Psoas muscle (tissue), 8 donors: ENCODE data around the gene TRMT13. TPM values are rescaled to one million over a fixed set of nuclear protein-coding genes. Genes with fewer than 3 reads are reported as not detected.
A peak's percentile ranks its signal among the peaks of the same experiment; 100 is the strongest.

Experiments
- ATAC-seq, 4 donors: fragments of 200-7000 bp; cut with Tn5 transposase; one replicate each; pipeline ENCODE4 v1.9.1; 2020; ENCODE audit warnings: moderate library complexity in 3 of 4, mild to moderate bottlenecking in 2 of 4
- DNase-seq, 2 donors: peaks; one replicate each; pipeline ENCODE4 v3.0.0-alpha.2; 2020
- H3K27ac ChIP-seq: fragments of 200-600 bp; one replicate; pipeline ENCODE4 v1.8.0; 2022
- H3K27me3 ChIP-seq, 3 donors: fragments of 200-600 bp in 1 of 3; one replicate each; pipeline versions ENCODE4 v1.6.1 to v1.8.0; 2013 to 2022; ENCODE audit warnings: low read length in 2 of 3, mild to moderate bottlenecking in 2 of 3, moderate library complexity in 1 of 3; ENCODE audit not compliant: insufficient read depth in 3 of 3
- H3K36me3 ChIP-seq, 2 donors: fragments of 200-600 bp in 1 of 2; one replicate each; pipeline versions ENCODE4 v1.6.1 to v1.8.0; 2013 to 2022; ENCODE audit warnings: low read depth in 1 of 2, mild to moderate bottlenecking in 1 of 2, moderate library complexity in 1 of 2; ENCODE audit not compliant: insufficient read depth in 1 of 2
- H3K4me1 ChIP-seq: fragments of 200-600 bp; one replicate; pipeline ENCODE4 v1.8.0; 2022
- H3K4me3 ChIP-seq: fragments of 200-600 bp; one replicate; pipeline ENCODE4 v1.8.0; 2022; ENCODE audit warnings: mild to moderate bottlenecking
- H3K9me3 ChIP-seq: fragments of 200-600 bp; one replicate; pipeline ENCODE4 v1.8.0; 2022
- CTCF ChIP-seq: fragments of 200-600 bp; IDR thresholded peaks from one replicate; pipeline ENCODE4 v1.8.0; 2022; ENCODE audit warnings: antibody characterized with exemption
- WGBS, 3 donors: extraction: QIAGEN DNeasy Blood & Tissue Kit; methylation state at CpG; one replicate each; pipeline versions ENCODE4 v1.1.6 to v1.1.7; 2013; 5-methylcytosine and 5-hydroxymethylcytosine counted together
- intact Hi-C, 2 donors: fragments of 100-400 bp; cut with DNase I; formaldehyde crosslinking; loops; one replicate each; pipeline versions ENCODE4 v1.11.0 to v1.14.2; 2022
- polyA plus RNA-seq, 3 donors: library from polyadenylated mRNA; stranded (reverse); fragments of 200-250 nt; gene quantifications; one replicate each; pipeline ENCODE4 v1.2.3, GENCODE V29; 2013
- total RNA-seq, 4 donors: library from RNA; stranded (reverse); fragmentation: NEBNext Ultra II Directional in 2 of 4; extraction: Animal tissue kit (Norgen Biotek cat#: 25700) in 2 of 4; gene quantifications; one replicate each; pipeline versions ENCODE4 v1.2.1 to v1.2.4, GENCODE V29; 2021 to 2023
- donor health status: healthy with polysubstance abuse.
- donor health status: DM: no; HTN: no; CAD: no; lungs with moderate emphysema.
- donor health status: Bipolar disorder and iron deficiency.
- donor health status: healthy.
- donor health status: DM: yes; HTN: yes; CAD: no.
- donor health status: DM: no; HTN: no; CAD: no.
- donor health status: DM: no; HTN: no; CAD: no.
- donor health status: DM: yes; HTN: yes; CAD: no.

The TRMT13 gene
- total and polyA plus RNA-seq, 7 donors = 4.9 to 15.2 (median 9.0) TPM

- intact Hi-C loops = no loop called here
- Histone ChIP-seq H3K27ac (no peak overlapping the region), H3K4me3 (no peak overlapping the region), H3K27me3 (no peaks in the 10 kb centered on the region), H3K36me3 (peaks cover 0 to 39% of the 10 kb centered on the region in 2 donors), H3K9me3 (no peaks in the 10 kb centered on the region), H3K4me1 (no peaks in the 10 kb centered on the region)
- TF ChIP-seq CTCF = no peak
- DNase-seq (no peak), ATAC-seq (no peak)
- WGBS, 3 donors = 76 to 86% (median 80%) methylated on average over 1 of the region's 1 CpG
Observed at GRCh38 chr1:100122177-100122576, 10.8 kb upstream of the TRMT13 start.

- H3K36me3 ChIP-seq = peaks cover 0 to 9% of the 10 kb centered on the region in 2 donors
- H3K27ac ChIP-seq = no peak overlapping the region
- no peaks in the 10 kb centered on the region for H3K27me3 ChIP-seq
- DNase-seq = no peak
- intact Hi-C loops = no loop called here
- TF ChIP-seq CTCF = no peak
- no peak overlapping the region for H3K4me3 ChIP-seq
- H3K4me1 ChIP-seq = peaks cover 7% of the 10 kb centered on the region
- no peak for ATAC-seq
- 51 to 76% (median 54%) methylated on average over 1 of the region's 1 CpG for WGBS, 3 donors
- H3K9me3 ChIP-seq = no peaks in the 10 kb centered on the region
Observed at GRCh38 chr1:100127226-100127625, 5.7 kb upstream of the TRMT13 start.

- Histone ChIP-seq H3K36me3 (no peaks in the 10 kb centered on the region), H3K4me3 (no peak overlapping the region), H3K27me3 (no peaks in the 10 kb centered on the region), H3K27ac (no peak overlapping the region), H3K9me3 (no peaks in the 10 kb centered on the region), H3K4me1 (peaks cover 26% of the 10 kb centered on the region)
- 78 to 81% (median 79%) methylated on average over 5 of the region's 5 CpGs for WGBS, 3 donors
- TF ChIP-seq CTCF = no peak
- intact Hi-C loops = loop anchor here in 1 of 2 donors (5.0 kb wide), 3 partner anchors 117 to 322 kb away; partner anchors contain the start of genes CDC14A and DBT
- DNase-seq = no peak
- no peak for ATAC-seq
Observed at GRCh38 chr1:100130552-100131077, 2.3 kb upstream of the TRMT13 start.

- DNase-seq (no peak), ATAC-seq (no peak)
- Histone ChIP-seq H3K4me3 (peak overlapping the region; percentile 92), H3K9me3 (no peaks in the 10 kb centered on the region), H3K36me3 (peaks cover 0 to 1% of the 10 kb centered on the region in 2 donors), H3K4me1 (peaks cover 30% of the 10 kb centered on the region), H3K27me3 (no peaks in the 10 kb centered on the region), H3K27ac (no peak overlapping the region)
- TF ChIP-seq CTCF = no peak
- 69 to 78% (median 76%) methylated on average over 8 of the region's 8 CpGs for WGBS, 3 donors
- intact Hi-C loops = loop anchor here in 1 of 2 donors (5.0 kb wide), 3 partner anchors 116 to 321 kb away; partner anchors contain the start of genes CDC14A and DBT
Observed at GRCh38 chr1:100131623-100132022, 1.3 kb upstream of the TRMT13 start.

GRCh38 chr1:100134872-100135271 lies 1.9 kb downstream of the TRMT13 start:
- Histone ChIP-seq H3K36me3 (peaks cover 6 to 34% of the 10 kb centered on the region in 2 donors), H3K9me3 (no peaks in the 10 kb centered on the region), H3K4me3 (no peak overlapping the region), H3K4me1 (peaks cover 30% of the 10 kb centered on the region), H3K27ac (no peak overlapping the region), H3K27me3 (no peaks in the 10 kb centered on the region)
- ATAC-seq (no peak), DNase-seq (no peak)
- intact Hi-C loops = loop anchor here in 1 of 2 donors (5.0 kb wide), 3 partner anchors 112 to 317 kb away; partner anchors contain the start of genes CDC14A and DBT
- TF ChIP-seq CTCF = no peak
- WGBS, 3 donors = 55 to 62% (median 62%) methylated on average over 3 of the region's 3 CpGs
